GM12874 (cell line): Measurements from ENCODE around the gene LEFTY1.

Experiments used
- CTCF ChIP-seq: IDR thresholded peaks from 2 replicates; pipeline ENCODE4 v1.5.1; 2011; ENCODE audit warnings: low read depth, mild to moderate bottlenecking, control low read depth, low read length, moderate library complexity; ENCODE audit not compliant: insufficient read depth

The LEFTY1 gene

GRCh38 chr1:225888898-225889601 lies at the start of gene LEFTY1:
LEFTY1 (minus strand) TSS chr1:225889146; CDS start chr1:225889066, 80 bp downstream.
- no peak for TF ChIP-seq CTCF

- no peak for TF ChIP-seq CTCF
Observed at GRCh38 chr1:225937048-225937968, 48.4 kb upstream of the LEFTY1 start.

GRCh38 chr1:225936523-225936922 lies 47.6 kb upstream of the LEFTY1 start:
- no peak for TF ChIP-seq CTCF

- no peak for TF ChIP-seq CTCF
Observed at GRCh38 chr1:225934711-225935110, 45.8 kb upstream of the LEFTY1 start.

- no peak for TF ChIP-seq CTCF
Observed at GRCh38 chr1:225933072-225933471, 44.1 kb upstream of the LEFTY1 start.

- TF ChIP-seq CTCF: no peak
Observed at GRCh38 chr1:225931270-225932136, 42.6 kb upstream of the LEFTY1 start.
